Neural cell (in vitro differentiated cells): Measurements from ENCODE around the gene SLC22A2. TPM values are rescaled to one million over a fixed set of nuclear protein-coding genes. Genes with fewer than 3 reads are reported as not detected.

ENCODE experiments used
- H2AFZ ChIP-seq: fragments of 200-600, 300-800 bp; sonication (generic), shearing (Covaris generic); 2 replicates; pipeline ENCODE4 v1.6.0; 2014; ENCODE audit warnings: low read depth, mild to moderate bottlenecking, antibody characterized with exemption, low read length, moderate library complexity
- H3F3A ChIP-seq: fragments of 200-600 bp; shearing (Covaris generic); 2 replicates; pipeline ENCODE4 v1.6.1; 2016; ENCODE audit warnings: mild to moderate bottlenecking, moderate library complexity, mixed read lengths, antibody characterized with exemption, low read length; ENCODE audit not compliant: insufficient read depth, poor library complexity, severe bottlenecking
- H3K27ac ChIP-seq: fragments of 200-600, 300-800 bp; sonication (generic), shearing (Covaris generic); 2 replicates; pipeline ENCODE4 v1.5.1; 2014; ENCODE audit warnings: mild to moderate bottlenecking, low read length, moderate library complexity
- H3K27me3 ChIP-seq: fragments of 300-800, 200-600 bp; sonication (generic), shearing (Covaris generic); 2 replicates; pipeline ENCODE4 v1.6.0; 2014; ENCODE audit warnings: mild to moderate bottlenecking, low read depth, low read length, moderate library complexity; ENCODE audit not compliant: insufficient read depth
- H3K36me3 ChIP-seq: fragments of 300-800, 200-600 bp; sonication (generic), shearing (Covaris generic); 2 replicates; pipeline ENCODE4 v1.5.1; 2014; ENCODE audit warnings: mild to moderate bottlenecking, antibody characterized with exemption, low read length, moderate library complexity; ENCODE audit not compliant: insufficient read depth
- H3K4me2 ChIP-seq: fragments of 300-800, 200-600 bp; sonication (generic), shearing (Covaris generic); 2 replicates; pipeline ENCODE4 v1.6.0; 2014; ENCODE audit warnings: mild to moderate bottlenecking, low read length
- H3K4me3 ChIP-seq: fragments of 300-800, 200-600 bp; sonication (generic), shearing (Covaris generic); 2 replicates; pipeline ENCODE4 v1.5.1; 2014; ENCODE audit warnings: mild to moderate bottlenecking, low read length, moderate library complexity
- H3K79me2 ChIP-seq: fragments of 200-600 bp; shearing (Covaris generic); replicated peaks from 2 replicates; pipeline ENCODE4 v1.6.0; 2014; ENCODE audit warnings: mild to moderate bottlenecking, low read length, moderate library complexity; ENCODE audit not compliant: insufficient read depth
- H3K9ac ChIP-seq: fragments of 300-800, 200-600 bp; sonication (generic), shearing (Covaris generic); 2 replicates; pipeline ENCODE4 v1.6.1; 2016; ENCODE audit warnings: mild to moderate bottlenecking, low read length, mixed read lengths
- H3K9me2 ChIP-seq: fragments of 200-600 bp; shearing (Covaris generic); 2 replicates; pipeline ENCODE4 v1.6.1; 2016; ENCODE audit warnings: mild to moderate bottlenecking, low read length, mixed read lengths; ENCODE audit not compliant: insufficient read depth
- H3K9me3 ChIP-seq: fragments of 200-600, 300-800 bp; sonication (generic), shearing (Covaris generic); 2 replicates; pipeline ENCODE4 v1.6.1; 2016; ENCODE audit warnings: mild to moderate bottlenecking, mixed run types, low read length, moderate library complexity, mixed read lengths
- H4K20me1 ChIP-seq: fragments of 200-600 bp; shearing (Covaris generic); 2 replicates; pipeline ENCODE4 v1.6.1; 2016; ENCODE audit warnings: mild to moderate bottlenecking, mixed run types; ENCODE audit not compliant: insufficient read depth
- EP300 ChIP-seq: fragments of 450-650 bp; conservative IDR thresholded peaks from 2 replicates; pipeline ENCODE4 v1.6.1; 2014; ENCODE audit warnings: antibody characterized with exemption, mild to moderate bottlenecking, moderate library complexity; ENCODE audit not compliant: poor library complexity, severe bottlenecking
- EZH2 ChIP-seq: fragments of 200-600, 300-800 bp; shearing (Covaris generic), sonication (generic); IDR thresholded peaks from 2 replicates; pipeline ENCODE4 v1.6.1; 2014; ENCODE audit warnings: antibody characterized with exemption, low read length, borderline replicate concordance, mild to moderate bottlenecking; ENCODE audit not compliant: insufficient read depth, poor library complexity, severe bottlenecking
- MXI1 ChIP-seq: fragments of 450-650 bp; conservative IDR thresholded peaks from 2 replicates; pipeline ENCODE4 v1.6.1; 2014; ENCODE audit warnings: antibody characterized with exemption, mild to moderate bottlenecking; ENCODE audit not compliant: poor library complexity, severe bottlenecking
- POLR2AphosphoS5 ChIP-seq: IDR thresholded peaks from 2 replicates; pipeline ENCODE4 v1.6.1; 2012
- RAD21 ChIP-seq: fragments of 450-650 bp; conservative IDR thresholded peaks from 2 replicates; pipeline ENCODE4 v1.6.1; 2014; ENCODE audit warnings: antibody characterized with exemption, mild to moderate bottlenecking, moderate library complexity
- REST ChIP-seq: IDR thresholded peaks from 2 replicates; pipeline ENCODE4 v1.6.1; 2012; ENCODE audit warnings: borderline replicate concordance
- SMC3 ChIP-seq: fragments of 450-650 bp; conservative IDR thresholded peaks from 2 replicates; pipeline ENCODE4 v1.6.1; 2014; ENCODE audit warnings: antibody characterized with exemption, mild to moderate bottlenecking, moderate library complexity; ENCODE audit not compliant: poor library complexity
- TAF1 ChIP-seq: IDR thresholded peaks from 2 replicates; pipeline ENCODE4 v1.6.1; 2012; ENCODE audit warnings: low read depth
- polyA plus RNA-seq: library from polyadenylated mRNA; depleted of rRNA; stranded (reverse); fragments of >200 nt; gene quantifications from 2 replicates; pipeline ENCODE4 v1.2.3, GENCODE V29; 2014
- TF ChIP-seq, protein P1 (sequence below): fragments of 450-650 bp; IDR thresholded peaks from 2 replicates; pipeline ENCODE4 v1.5.1; 2014; ENCODE audit warnings: antibody characterized with exemption, mild to moderate bottlenecking, moderate library complexity; ENCODE audit not compliant: poor library complexity, severe bottlenecking

SLC22A2 gene
- polyA plus RNA-seq, 1 donor from 2014 or later, result not detected

DNA sequence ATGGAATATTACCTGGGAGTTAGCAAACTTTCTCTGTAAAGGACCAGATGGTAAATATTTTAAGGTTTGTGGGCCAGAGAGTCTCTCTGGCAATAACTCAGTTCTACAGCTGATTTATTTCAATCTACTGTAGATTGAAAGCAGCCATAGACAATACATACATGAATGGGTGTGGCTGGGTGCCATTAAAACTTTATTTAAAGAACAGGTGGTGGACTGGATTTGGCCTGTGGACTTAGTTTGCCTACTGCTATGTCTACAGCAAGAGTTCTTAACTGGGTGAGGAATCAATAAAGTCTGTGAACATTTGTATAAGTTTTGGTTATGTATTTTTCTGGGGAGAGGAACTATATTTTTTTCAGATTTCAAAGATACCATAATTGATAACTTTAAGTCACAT is 55.1 kb downstream of the SLC22A2 start:
- Histone ChIP-seq H2AFZ (no peak overlapping the region), H3K27ac (no peak overlapping the region), H3K36me3 (no peaks in the 10 kb centered on the region), H3K9me3 (no peaks in the 10 kb centered on the region), H3K27me3 (no peaks in the 10 kb centered on the region), H3K4me3 (no peak overlapping the region), H3F3A (no peaks in the 10 kb centered on the region), H3K9ac (no peak overlapping the region), H3K79me2 (no peaks in the 10 kb centered on the region), H3K9me2 (no peaks in the 10 kb centered on the region), H4K20me1 (no peaks in the 10 kb centered on the region), H3K4me2 (no peak overlapping the region)
- no peak for TF ChIP-seq REST
- no peak for TF ChIP-seq POLR2AphosphoS5
- no peak for TF ChIP-seq TAF1
- TF ChIP-seq MXI1, result no peak
- TF ChIP-seq SMC3, result no peak
- no peak for TF ChIP-seq EP300
- TF ChIP-seq RAD21, result no peak
- TF ChIP-seq, protein P1, sequence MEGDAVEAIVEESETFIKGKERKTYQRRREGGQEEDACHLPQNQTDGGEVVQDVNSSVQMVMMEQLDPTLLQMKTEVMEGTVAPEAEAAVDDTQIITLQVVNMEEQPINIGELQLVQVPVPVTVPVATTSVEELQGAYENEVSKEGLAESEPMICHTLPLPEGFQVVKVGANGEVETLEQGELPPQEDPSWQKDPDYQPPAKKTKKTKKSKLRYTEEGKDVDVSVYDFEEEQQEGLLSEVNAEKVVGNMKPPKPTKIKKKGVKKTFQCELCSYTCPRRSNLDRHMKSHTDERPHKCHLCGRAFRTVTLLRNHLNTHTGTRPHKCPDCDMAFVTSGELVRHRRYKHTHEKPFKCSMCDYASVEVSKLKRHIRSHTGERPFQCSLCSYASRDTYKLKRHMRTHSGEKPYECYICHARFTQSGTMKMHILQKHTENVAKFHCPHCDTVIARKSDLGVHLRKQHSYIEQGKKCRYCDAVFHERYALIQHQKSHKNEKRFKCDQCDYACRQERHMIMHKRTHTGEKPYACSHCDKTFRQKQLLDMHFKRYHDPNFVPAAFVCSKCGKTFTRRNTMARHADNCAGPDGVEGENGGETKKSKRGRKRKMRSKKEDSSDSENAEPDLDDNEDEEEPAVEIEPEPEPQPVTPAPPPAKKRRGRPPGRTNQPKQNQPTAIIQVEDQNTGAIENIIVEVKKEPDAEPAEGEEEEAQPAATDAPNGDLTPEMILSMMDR, result no peak
- TF ChIP-seq EZH2, result no peak

- H3K9me3 ChIP-seq, result no peaks in the 10 kb centered on the region
- no peaks in the 10 kb centered on the region for H3K79me2 ChIP-seq
- TF ChIP-seq EP300, result no peak
- TF ChIP-seq MXI1, result no peak
- no peak for TF ChIP-seq POLR2AphosphoS5
- no peak for TF ChIP-seq RAD21
- no peak for TF ChIP-seq TAF1
- TF ChIP-seq REST, result no peak
- no peak for TF ChIP-seq EZH2
- TF ChIP-seq SMC3, result no peak
- TF ChIP-seq, protein P1, result no peak
- no peaks in the 10 kb centered on the region for H3K36me3 ChIP-seq
- H4K20me1 ChIP-seq, result no peaks in the 10 kb centered on the region
- no peak overlapping the region for H3K9ac ChIP-seq
- H3K9me2 ChIP-seq, result no peaks in the 10 kb centered on the region
- H3F3A ChIP-seq, result no peaks in the 10 kb centered on the region
- H3K4me2 ChIP-seq, result no peak overlapping the region
- no peak overlapping the region for H3K27ac ChIP-seq
- H3K4me3 ChIP-seq, result no peak overlapping the region
- H3K27me3 ChIP-seq, result no peaks in the 10 kb centered on the region
- no peak overlapping the region for H2AFZ ChIP-seq
These were observed 55.5 kb downstream of the SLC22A2 start for GRCh38 chr6:160203076-160203475.
